NOMO-1 treated with DMSO at 0.1 percent for 48 hours (cell line): ENCODE data around the gene DNAAF3.
"Not testable (repeated sequence)": the region's sequence is repeated elsewhere in the genome, so short reads cannot be mapped to it uniquely, and the experiment has no call there.

ENCODE experiments used
- DNase-seq: peaks from one replicate; lab custom pipeline; 2025; ENCODE audit not compliant: unreplicated experiment; lab: John Stamatoyannopoulos, UW

Gene DNAAF3

DNA sequence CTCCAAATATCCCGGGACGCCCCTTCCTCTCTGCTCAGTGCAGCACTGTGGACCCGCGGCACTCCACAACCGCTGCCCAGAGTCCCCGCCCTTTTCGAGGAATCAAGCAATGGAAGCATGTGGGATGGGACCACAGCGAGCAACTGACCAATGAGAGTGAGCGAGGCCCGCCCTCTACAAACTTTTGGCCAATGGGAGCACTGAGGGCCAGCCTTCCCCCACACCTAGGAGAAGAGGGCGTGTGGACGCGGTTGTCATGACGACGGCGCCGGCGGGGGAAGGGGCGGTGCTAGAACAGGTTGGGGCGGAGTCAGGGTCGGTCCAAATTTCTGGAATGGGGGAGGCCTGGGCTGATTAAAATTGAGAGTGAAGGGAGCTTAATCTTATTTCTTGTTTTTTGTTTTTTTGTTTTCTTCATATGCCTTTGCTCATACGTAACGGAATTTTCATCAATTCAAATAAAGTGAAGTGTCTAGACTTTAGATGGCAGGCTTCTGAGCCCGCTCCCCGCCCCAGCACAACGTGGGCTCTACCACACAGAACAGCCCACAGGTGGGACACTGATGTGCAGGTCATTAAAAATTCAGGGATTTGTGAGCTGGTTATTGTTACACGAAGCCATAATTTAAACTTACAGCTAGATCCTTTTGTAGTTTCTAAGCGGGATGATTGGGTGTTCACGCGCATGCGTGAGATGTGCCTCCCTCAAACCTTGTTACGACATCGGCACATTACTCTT, at the start of gene DNAAF3:
DNAAF3 (minus strand) TSS at position 84 of the 739 bp plus-strand sequence. CDS start 200 bp downstream, outside the sequence.
- DNase-seq, result peak; percentile 96

DNA sequence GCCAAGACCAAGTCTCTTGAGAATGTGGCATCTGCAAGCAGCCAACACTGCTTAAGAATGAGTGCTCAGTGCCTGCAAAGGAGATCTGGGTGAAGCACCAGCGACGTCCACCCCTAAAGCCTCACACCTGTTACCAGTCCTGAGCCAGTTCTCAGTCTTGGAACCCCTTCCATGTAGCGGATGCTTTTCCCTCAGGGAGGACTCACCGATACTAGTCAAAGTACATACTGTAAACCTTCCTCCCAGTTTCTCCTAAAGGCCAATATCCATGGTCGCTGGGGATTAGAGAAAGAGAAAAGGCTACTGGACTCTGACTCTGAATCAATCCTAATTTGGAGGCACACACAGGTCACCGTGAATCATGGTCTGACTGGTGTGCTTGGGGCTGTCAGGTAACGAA, 47.1 kb upstream of the DNAAF3 start:
- DNase-seq, result no peak

GRCh38 chr19:55212447-55212846, 46.0 kb upstream of the DNAAF3 start:
- peak; percentile 77 for DNase-seq

GRCh38 chr19:55209693-55210472, 43.5 kb upstream of the DNAAF3 start:
- DNase-seq, result no peak

DNA sequence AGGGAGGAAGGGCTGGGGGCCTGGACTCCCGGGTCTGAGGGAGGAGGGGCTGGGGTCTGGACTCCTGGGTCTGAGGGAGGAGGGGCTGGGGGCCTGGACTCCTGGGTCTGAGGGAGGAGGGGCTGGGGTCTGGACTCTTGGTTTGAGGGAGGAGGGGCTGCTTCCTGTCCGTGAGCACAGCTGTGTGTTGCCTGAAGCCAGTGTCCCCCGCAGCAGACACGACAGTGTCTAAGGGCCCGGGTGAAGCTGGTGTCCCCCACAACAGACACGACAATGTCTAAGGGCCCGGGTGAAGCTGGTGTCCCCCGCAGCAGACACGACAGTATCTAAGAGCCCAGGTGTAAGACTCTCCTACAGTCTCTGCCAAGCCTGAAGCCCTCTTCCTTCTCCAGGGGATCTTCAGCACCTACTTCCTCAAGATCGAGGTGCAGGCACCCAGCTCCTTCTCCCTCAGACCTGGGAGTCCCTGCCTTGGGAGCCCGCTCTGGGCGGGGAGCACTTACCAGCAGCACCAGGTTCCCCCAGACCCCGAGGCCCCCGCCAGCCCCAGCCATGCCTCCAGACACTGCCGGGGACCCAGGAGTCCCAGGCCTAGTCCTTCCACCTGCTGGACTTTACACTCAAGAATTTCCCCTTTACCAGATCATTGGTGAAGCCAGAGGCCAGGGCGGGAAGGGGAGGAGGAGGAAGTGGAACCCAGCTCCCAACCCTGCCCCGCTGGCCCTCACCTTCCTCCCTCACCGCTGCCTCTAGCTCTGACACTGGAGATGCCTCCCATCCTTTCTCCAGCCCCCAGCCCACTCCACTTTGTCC, 42.7 kb upstream of the DNAAF3 start, which contains the start of gene PTPRH:
PTPRH (minus strand) TSS at position 622 of the 813 bp plus-strand sequence; CDS start at position 554, 68 bp downstream.
- peak; percentile 54 for DNase-seq

- peak; percentile 76 for DNase-seq
Observed at GRCh38 chr19:55206664-55207500, 40.5 kb upstream of the DNAAF3 start.

GRCh38 chr19:55202199-55202598, 35.8 kb upstream of the DNAAF3 start:
- not testable (repeated sequence) for DNase-seq

DNA sequence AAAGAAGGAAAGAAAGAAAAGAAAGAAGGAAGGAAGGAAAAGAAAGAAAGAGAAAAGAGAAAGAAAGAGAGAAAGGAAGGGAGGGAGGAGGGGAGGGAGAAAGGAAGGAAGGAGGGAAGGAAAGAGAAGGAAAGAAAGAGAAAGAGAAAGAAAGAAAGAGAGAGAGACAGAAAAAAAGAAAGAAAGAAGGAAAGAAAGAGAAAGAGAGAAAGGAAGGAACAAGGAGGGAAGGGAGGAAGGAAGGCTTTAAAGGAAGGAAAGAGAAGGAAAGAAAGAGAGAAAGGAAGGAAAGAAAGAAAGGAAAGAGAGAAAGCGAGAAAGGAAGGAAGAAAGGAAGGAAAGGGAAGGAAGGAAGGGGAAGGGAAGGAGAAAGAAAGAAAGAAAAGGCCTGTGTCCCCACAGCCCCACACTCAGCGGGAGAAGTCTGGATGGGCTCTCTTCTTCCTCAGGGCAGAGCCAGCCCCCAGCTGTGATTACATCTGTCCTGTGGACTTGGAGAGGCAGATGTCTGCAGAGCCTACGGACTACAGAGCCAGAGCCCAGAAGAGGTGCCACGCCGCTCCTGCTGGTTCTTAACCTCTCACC, 33.3 kb upstream of the DNAAF3 start:
- DNase-seq, result no peak

DNA sequence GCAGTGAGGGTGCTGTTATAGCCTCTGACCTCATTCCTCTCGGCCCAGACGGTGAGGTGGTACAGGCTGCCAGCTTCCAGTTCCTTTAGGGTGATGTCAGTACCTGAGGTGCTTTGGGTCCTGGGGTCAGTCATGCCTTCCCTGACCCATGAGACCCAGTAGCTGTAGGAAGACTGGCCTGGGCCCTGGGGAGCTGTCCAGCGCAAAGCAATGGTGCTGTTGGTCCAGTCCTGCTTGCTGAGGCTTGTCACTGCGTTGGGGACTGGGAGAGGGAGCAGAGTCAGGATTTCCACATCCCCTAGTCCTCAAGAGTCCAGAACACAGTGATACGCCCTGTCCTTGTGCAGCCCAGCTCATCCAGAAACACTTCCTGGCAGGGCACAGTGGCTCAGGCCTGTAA, 32.2 kb upstream of the DNAAF3 start:
- DNase-seq, result no peak

DNA sequence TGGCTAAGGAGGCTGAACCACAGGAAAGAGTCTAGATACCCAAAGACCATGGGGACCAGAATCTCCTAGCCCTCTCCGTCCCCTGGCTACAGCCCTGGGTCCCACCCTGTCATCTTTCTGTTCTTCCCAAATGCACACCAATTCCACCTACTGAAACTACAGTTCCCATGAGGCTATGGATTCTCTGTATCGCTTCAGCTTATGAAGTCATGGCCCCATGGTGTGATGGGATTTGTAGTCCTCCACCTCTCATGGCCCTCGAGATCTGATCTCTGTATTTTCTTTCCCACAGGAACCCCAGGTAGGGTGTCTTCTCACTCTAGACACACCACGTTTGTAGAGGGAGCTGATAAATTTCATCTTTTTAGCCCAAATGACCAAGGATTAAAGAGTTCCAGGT, 31.1 kb upstream of the DNAAF3 start:
- peak; percentile 8 for DNase-seq

DNA sequence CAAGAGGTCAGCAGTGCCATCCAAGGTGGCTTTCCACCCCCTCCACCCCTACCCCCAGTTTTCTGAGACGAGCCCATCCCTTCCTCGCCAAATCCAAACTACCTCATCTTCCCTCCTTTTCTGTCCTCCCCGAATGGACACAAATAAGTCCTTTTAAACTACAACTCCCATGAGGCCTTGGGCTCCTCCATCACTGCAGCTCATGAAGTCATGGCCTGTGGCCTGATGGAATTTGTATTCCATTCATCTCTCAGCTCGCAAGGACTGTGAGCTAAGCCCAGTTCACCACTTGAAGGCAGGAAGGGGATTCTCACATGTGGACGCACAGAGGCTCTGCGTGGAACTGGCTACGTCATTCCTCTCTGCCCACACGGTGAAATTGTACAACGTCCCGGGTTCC, 30.4 kb upstream of the DNAAF3 start:
- no peak for DNase-seq

GRCh38 chr19:55193481-55193880, 27.1 kb upstream of the DNAAF3 start:
- DNase-seq, result peak; percentile 9

DNA sequence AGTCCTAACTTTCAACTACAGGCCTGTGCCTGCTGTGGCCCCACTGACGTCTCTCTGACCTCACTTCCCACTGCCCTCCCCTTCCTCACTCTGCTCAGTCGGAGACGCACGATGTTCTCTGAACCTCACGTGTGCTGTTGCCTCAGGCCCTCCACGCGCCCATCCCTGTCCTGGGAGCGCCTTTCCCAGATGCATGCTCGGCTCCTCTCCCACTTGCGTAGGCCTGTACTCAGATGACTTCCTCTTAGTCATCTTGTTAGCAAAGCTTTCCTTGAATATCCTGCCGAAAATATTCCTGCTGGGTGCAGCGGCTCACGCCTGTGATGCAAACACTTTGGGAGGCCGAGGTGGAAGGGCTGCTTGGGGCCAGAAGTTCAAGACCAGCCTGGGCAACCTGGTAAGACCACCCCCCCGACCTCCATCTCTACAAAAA, 23.0 kb upstream of the DNAAF3 start:
- DNase-seq, result no peak

DNA sequence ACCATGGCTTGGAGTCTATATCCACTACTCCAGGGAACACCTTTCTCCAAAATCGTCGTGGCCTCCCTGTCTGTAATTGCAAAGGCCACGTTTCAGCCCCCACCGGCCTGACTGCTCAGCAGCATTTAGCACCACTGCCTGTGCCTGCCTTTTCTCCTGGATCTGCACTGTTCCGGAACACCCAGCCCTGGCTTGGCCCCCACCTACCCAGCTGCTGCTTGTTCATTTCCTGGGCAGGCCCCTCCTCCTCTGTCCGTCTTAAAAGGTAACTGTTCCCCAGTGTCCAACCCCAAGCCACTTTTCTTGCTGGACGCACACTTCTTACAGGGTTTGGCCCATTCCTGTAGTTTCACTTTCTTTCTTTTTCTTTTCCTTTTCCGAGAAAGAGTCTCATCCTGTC, 22.2 kb upstream of the DNAAF3 start:
- DNase-seq, result no peak

DNA sequence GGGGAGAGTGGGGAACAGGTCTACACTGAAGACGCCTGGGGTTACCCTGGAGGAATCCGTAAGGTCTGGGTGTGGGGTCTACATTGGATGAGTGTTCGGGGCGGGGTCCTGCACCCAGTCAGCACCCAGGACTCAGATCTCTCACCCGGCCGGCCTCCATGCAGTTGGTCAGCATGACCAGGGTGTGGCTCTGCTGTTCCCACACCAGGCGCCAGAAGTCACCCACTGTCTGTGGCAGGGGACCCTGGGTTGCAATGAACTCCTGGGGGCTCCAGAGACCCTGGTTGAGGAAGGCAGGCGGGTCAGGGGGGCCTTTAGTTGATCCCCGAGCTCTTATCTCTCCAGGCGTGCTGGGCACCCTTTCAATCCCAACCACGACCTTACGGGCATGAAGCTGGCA, 19.7 kb upstream of the DNAAF3 start:
- no peak for DNase-seq

- no peak for DNase-seq
Observed at GRCh38 chr19:55181740-55182139, 15.3 kb upstream of the DNAAF3 start.

GRCh38 chr19:55179606-55180484, 13.4 kb upstream of the DNAAF3 start, which contains the start of gene SYT5:
TSS of gene SYT5 (minus strand) at chr19:55180289. CDS start at chr19:55179041, 1,248 bp downstream.
- DNase-seq, result no peak

DNA sequence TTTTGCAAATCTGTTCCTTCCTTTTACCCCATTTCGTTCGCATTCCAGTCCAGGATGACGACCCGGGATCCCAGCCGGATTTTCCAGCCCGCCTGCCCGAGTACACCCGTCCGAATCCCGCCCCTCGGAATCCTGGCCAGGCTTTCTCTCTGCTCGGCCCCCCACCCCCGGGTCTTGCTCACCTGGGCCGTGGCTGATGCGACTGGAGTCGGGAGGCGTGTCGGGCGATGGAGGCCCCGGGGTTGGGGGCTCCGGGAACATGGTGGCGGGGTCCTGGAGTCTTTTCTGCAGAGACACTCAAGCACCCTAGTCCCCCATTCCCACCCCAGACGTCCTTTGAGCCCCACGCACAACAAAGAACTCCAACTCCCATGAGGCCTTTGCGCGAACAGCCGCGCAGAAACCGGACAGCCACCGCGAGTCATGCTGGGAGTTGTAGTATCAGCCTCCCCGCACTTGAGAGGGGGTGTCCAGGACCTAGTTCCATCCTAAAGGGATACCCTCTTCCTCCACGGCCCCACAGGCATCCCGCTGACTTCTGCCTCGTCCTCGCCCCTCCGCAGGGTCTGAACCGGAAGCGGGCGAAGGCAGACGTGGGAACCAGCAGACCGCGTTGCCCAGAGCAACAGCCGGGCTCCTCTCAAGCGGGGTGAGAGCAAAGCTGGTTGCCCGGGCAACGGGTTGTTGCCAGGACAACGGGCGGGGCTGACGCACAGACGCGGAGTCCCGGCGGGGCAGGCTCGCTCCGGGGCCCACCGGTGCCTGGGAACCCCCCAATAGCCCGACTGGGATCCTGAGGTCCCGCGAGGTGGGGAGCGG, 12.6 kb upstream of the DNAAF3 start:
- peak; percentile 60 for DNase-seq
